Dermis microvascular lymphatic vessel endothelial cell (primary cell): ENCODE results near the gene MAST2. TPM values are rescaled to one million over a fixed set of nuclear protein-coding genes. Genes with fewer than 3 reads are reported as not detected.
"Not testable (repeated sequence)": the region's sequence is repeated elsewhere in the genome, so short reads cannot be mapped to it uniquely, and the experiment has no call there.

ENCODE experiments used
- DNase-seq, 2 donors: peaks; one replicate each; pipeline versions ENCODE4 v3.0.0 to v3.0.0-alpha.2; 2010; ENCODE audit warnings: low read depth in 2 of 2
- total RNA-seq: library from RNA; depleted of rRNA; stranded (reverse); fragments of >200 nt; gene quantifications from 2 replicates; pipeline ENCODE4 v1.2.1, GENCODE V29; 2014

MAST2 gene
- total RNA-seq, 1 donor from 2014 or later = 11.2 TPM

- DNase-seq = not testable (repeated sequence)
Observed at GRCh38 chr1:45857755-45858492, 54.5 kb downstream of the MAST2 start.

GRCh38 chr1:45859221-45859620 lies 55.8 kb downstream of the MAST2 start:
- DNase-seq = no peak

GRCh38 chr1:45862008-45862407 lies 58.6 kb downstream of the MAST2 start:
- no peak for DNase-seq

DNA sequence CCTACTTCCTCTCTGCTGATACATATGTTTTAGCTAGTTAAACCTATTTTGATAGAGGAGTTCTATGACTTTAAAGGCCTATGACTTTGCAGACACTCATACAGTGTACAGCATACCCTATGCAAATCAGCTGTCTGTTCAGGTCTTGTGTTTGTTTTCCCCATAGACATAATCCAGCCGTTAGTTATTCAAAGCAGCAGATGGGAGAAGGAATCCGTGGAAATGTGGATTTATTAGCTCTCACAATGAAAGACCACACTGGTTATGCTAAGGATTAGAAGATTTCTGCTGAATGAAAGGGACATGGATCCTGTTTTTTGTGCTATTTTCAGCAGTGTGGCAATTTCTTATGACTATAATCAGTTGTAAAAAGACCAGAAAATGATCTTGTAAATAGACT lies 59.8 kb downstream of the MAST2 start:
- DNase-seq = no peak

DNA sequence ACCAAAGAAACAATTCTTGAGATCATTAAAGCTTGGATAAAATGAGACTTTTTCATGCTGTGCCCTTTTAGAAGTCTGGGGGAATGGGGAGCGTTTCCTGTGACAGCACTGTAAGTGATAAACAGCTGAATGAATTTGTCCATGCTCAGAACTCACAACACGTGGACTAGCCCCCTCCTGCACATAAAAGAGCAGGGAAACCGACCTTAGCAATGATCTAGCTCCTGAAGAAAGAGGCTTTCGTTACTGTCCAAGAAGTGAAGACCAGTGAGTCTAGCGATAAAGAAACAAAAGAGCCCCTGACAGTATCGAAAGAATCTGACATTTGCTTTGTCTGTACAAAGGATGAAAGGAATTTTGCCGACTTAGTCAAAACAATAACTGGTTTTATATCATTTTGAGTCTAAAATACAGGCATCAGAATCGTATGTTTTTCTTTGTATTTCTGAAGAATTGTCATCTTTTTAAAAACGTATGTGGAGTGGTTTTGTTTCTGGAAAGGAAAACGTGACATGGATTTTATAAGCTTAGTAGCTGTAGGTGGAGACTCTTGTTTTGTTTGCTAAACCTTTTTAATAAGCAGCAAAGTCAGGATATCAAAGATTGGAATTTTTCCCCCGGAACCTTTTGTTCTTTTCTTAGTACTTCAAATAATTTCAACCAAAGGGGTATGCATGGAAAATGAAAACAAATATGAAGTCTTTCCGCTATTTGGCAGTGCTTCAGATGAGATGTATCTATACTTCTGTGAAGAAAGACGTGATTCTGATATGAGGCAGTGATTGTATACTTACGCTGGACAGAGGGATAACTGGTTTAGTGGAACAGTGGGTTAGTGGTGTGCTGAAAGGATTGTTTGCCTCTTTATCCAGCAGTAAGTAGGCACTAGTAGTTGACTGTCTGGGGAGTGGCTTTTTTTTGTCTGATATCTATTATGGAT lies 61.0 kb downstream of the MAST2 start:
- DNase-seq = peak in 1 of 2 donors; percentile 26

- DNase-seq = no peak
Observed at GRCh38 chr1:45867697-45868348, 64.4 kb downstream of the MAST2 start.

DNA sequence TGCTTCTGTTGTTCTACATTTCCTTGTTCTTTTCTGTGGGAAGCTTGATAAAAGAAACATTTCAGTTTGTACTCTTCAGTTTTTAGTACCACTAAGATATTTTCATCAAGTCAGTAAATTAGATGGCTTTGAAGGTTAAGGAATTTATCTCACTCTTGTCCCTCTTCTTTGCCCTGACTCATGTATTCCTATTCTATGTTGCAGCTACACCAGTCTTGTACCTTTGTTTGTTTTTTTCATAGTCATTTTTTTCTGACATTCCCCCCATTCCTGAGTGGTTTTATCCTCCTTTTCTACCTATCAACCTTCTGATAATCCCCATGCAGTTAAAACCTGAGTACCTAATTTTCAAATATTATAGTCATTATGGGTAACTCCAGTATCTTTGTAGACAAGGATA lies 65.4 kb downstream of the MAST2 start:
- no peak for DNase-seq

GRCh38 chr1:45870500-45870899 lies 67.1 kb downstream of the MAST2 start:
- DNase-seq = no peak

DNA sequence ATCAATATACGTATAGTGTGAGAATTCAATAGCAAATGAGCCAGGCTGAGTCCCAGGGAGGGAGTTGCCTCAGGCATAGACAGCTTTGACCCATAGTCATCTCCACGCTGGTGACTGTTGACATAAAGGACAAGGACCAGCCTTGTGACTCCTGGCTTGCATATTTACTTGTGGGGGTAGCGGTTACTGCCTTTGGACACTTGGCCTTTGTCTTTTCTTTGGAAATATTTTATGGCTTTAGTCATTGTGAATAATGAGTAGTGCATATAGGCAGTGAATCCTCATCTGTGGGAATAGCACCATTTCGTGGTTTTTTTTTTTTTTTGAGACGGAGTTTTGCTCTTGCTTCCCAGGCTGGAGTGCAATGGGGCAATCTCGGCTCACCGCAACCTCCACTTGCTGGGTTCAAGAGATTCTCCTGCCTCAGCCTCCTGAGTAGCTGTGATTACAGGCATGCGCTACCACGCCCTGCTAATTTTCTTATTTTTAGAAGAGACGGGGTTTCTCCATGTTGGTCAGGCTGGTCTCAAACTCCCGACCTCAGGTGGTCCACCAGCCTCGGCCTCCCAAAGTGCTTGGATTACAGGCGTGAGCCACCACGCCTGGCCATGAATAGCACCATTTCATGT lies 68.9 kb downstream of the MAST2 start:
- DNase-seq = not testable (repeated sequence)

DNA sequence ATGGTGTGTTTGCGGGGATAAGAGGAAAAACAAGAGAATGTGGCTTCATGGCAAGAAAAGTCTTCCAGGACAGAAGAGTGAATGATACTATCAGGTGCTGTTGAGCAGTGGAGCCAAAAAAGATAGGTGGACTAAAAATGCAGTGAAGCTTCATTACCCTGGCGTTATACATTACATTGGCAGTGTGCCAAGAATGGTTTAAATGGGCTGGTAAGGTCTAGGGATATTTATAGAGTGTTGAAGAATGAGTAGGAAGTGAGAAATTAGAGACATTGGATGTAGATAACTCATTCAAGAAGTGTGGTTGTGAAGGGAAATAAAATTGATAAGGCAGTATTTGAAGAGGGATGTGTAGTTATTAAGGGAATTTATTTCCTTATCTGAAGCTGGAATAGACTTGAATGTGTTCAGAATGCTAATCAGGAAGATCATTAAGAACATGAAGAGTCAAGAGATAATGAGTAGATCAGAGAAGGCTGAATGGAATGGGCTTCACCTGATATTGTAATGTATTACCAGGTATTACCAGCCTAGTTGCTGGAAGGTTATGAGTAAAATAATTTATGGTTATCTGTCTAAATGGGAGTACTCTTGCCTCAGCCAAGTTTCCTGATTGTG lies 72.7 kb downstream of the MAST2 start:
- DNase-seq = peak in 1 of 2 donors; percentile 41

DNA sequence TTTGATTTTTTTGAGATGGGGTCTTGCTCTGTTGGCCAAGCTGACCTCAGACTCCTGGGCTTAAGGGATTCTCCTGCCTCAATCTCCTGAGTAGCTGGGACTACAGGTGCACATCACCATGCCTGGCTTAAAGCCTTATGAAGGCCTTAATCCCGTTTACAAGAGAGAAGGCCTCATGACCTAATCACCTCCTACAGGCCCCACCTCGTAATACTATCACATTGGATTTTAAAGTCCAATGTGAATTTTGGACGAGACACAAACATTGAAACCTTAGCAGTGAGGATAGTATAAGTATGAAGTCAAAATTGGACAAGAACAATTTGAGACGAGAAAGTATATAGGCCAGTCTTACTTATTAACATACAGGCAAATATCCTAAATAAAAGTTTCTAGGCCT lies 73.9 kb downstream of the MAST2 start:
- no peak for DNase-seq

- no peak for DNase-seq
Observed at GRCh38 chr1:45879885-45880598, 76.6 kb downstream of the MAST2 start.

- no peak for DNase-seq
Observed at GRCh38 chr1:45880930-45881329, 77.5 kb downstream of the MAST2 start.

DNA sequence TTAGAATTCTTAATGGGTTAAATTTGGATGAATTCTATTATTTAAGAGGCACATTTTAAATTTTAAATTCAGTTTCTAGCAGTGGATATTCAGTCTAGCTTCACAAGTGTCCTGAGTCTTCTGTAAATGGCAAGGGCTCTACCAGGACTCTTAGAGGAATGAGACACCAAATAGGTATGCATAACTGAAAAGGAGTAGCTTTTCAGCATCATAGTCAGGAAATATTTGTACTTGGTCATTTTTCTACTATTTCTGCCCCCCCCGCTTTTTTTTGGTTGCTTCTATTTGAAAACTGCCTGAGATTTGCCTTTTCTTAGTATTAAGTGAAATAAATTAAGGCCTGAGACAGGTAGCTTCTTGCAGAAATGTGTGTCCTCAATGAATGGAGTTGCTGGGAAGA lies 80.2 kb downstream of the MAST2 start:
- DNase-seq = no peak

DNA sequence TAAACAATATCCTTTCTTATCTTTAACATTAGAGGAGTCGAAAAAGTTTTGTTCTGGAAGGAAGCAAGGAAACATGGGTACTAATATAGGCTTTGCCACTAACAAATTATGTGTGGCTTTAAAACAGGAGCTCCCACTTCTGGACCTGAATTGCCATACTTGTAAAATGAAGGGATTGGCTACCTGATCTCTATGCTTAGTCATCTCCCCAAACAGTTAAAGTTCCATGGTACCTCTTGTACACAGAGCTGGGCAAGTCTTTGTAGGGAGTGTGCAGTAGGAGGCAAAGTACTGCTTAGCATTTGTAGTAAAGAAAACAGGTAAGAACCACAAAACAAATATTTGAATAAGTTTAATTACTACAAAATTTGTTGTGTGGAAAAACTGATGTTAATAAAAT lies 81.3 kb downstream of the MAST2 start:
- no peak for DNase-seq

DNA sequence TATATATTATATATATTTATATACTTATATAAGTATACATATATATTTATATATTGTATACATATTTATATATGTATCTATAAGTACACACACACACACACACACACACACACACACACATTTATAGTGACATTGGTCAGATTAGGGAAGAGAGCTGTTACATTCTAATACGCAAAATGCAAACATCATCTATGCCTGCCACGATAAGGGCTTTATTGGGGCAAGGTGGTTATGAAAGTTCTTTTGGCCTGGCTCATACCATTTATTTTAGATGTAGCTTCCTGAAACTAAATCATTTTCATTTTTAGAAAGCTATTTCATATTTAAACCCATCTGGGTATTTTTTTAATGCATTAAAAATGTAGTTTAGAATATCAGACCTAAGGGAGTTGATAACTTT lies 82.8 kb downstream of the MAST2 start:
- DNase-seq = no peak

- DNase-seq = no peak
Observed at GRCh38 chr1:45887156-45887842, 83.9 kb downstream of the MAST2 start.

DNA sequence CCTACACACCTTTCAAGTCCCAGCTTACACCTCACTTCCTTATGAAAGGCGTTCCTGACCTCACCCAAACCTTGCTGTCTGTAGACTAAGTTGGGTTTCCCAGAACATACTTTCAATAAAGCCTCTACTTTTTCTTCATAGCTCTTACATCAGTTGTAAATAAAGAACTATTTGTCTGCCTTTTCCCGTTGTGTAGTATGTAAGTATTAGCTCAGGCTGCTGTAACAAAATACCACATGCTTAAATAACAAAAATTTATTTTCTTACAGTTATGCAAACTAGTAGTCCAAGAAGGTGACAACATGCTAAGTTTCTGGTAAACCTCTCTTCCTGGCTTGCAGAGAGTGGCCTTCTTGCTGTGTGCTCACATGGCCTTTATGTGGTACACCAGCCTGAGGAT lies 86.7 kb downstream of the MAST2 start:
- DNase-seq = no peak

GRCh38 chr1:45891087-45891486 lies 87.7 kb downstream of the MAST2 start:
- DNase-seq = no peak
